ENCODE results near the gene FCHSD2. TPM values are rescaled to one million over a fixed set of nuclear protein-coding genes. Genes with fewer than 3 reads are reported as not detected.
A peak's percentile ranks its signal among the peaks of the same experiment; 100 is the strongest.

Gene FCHSD2
- total RNA-seq, 1 donor from 2014 or later, result 59.0 TPM

- ATAC-seq (no peak), DNase-seq (no peak)
- no peaks in the 10 kb centered on the region for H3K27me3 ChIP-seq (ENCODE audit: low read depth)
- H3K9me3 ChIP-seq, result no peaks in the 10 kb centered on the region
- H3K36me3 ChIP-seq, result no peaks in the 10 kb centered on the region
- TF ChIP-seq CTCF (IDR thresholded peaks at IDR 0.05), result no peak
- no peak overlapping the region for H3K4me3 ChIP-seq
- intact Hi-C loops (cut with DNase I), result no loop called here
- no peak overlapping the region for H3K27ac ChIP-seq
- peaks cover 15% of the 10 kb centered on the region for H3K4me1 ChIP-seq
Observed at GRCh38 chr11:72929256-72929655, 212.9 kb downstream of the FCHSD2 start.

- peaks cover 16% of the 10 kb centered on the region for H3K4me1 ChIP-seq
- H3K4me3 ChIP-seq, result no peak overlapping the region
- no peak for TF ChIP-seq CTCF (IDR thresholded peaks at IDR 0.05)
- H3K27me3 ChIP-seq (ENCODE audit: low read depth), result no peaks in the 10 kb centered on the region
- DNase-seq (no peak), ATAC-seq (no peak)
- H3K36me3 ChIP-seq, result no peaks in the 10 kb centered on the region
- no peaks in the 10 kb centered on the region for H3K9me3 ChIP-seq
- intact Hi-C loops (cut with DNase I), result no loop called here
- H3K27ac ChIP-seq, result no peak overlapping the region
Observed at GRCh38 chr11:72927380-72927779, 214.7 kb downstream of the FCHSD2 start.

- H3K4me3 ChIP-seq, result no peak overlapping the region
- TF ChIP-seq CTCF (IDR thresholded peaks at IDR 0.05), result no peak
- H3K36me3 ChIP-seq, result peaks cover 6% of the 10 kb centered on the region
- H3K27ac ChIP-seq, result no peak overlapping the region
- H3K9me3 ChIP-seq, result no peaks in the 10 kb centered on the region
- no peaks in the 10 kb centered on the region for H3K27me3 ChIP-seq (ENCODE audit: low read depth)
- DNase-seq (no peak), ATAC-seq (peak in 1 of 2 donors; percentile 21)
- intact Hi-C loops (cut with DNase I), result no loop called here
- peaks cover 10% of the 10 kb centered on the region for H3K4me1 ChIP-seq
Observed at GRCh38 chr11:72926076-72926475, 216.0 kb downstream of the FCHSD2 start.

GRCh38 chr11:72925656-72926055 is 216.5 kb downstream of the FCHSD2 start:
- Histone ChIP-seq H3K4me3 (no peak overlapping the region), H3K27ac (no peak overlapping the region), H3K36me3 (peaks cover 9% of the 10 kb centered on the region), H3K27me3 (ENCODE audit: low read depth) (no peaks in the 10 kb centered on the region), H3K9me3 (no peaks in the 10 kb centered on the region), H3K4me1 (peaks cover 10% of the 10 kb centered on the region)
- intact Hi-C loops (cut with DNase I), result no loop called here
- DNase-seq (no peak), ATAC-seq (peak in 1 of 2 donors; percentile 48)
- TF ChIP-seq CTCF (IDR thresholded peaks at IDR 0.05), result no peak

GRCh38 chr11:72924568-72925190 is 217.4 kb downstream of the FCHSD2 start:
- Histone ChIP-seq H3K27me3 (ENCODE audit: low read depth) (no peaks in the 10 kb centered on the region), H3K36me3 (peaks cover 9% of the 10 kb centered on the region), H3K9me3 (no peaks in the 10 kb centered on the region), H3K4me3 (no peak overlapping the region), H3K27ac (no peak overlapping the region), H3K4me1 (peaks cover 10% of the 10 kb centered on the region)
- peak; percentile 66 to 68 for ATAC-seq
- no peak for DNase-seq
- intact Hi-C loops (cut with DNase I), result no loop called here
- TF ChIP-seq CTCF (IDR thresholded peaks at IDR 0.05), result peak; percentile 63
